ENCODE results near the gene TM9SF1.
"Not testable (repeated sequence)": the region's sequence is repeated elsewhere in the genome, so short reads cannot be mapped to it uniquely, and the experiment has no call there.

Gene TM9SF1

DNA sequence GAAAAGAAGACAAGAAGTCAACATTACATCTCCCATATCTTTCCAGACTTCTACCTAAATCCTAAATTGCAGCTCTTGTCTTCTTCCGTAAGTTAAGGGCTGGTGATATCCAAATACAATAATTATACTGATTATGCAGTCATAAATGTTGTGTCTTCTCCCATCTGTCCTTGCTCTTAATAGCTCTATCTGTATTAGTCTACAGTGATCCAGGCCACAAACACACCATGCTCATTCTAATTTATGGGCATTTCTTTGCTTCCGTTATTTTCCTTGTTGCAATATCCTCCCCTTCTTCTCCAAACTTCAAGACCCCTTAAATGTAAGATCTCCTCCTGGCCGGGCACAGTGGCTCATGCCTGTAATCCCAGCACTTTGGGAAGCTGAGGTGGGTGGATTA lies 24.3 kb upstream of the TM9SF1 start:
- H3K4me3 ChIP-seq (ENCODE audit: low read depth, low read length) = no peak overlapping the region
- TF ChIP-seq, protein P1, sequence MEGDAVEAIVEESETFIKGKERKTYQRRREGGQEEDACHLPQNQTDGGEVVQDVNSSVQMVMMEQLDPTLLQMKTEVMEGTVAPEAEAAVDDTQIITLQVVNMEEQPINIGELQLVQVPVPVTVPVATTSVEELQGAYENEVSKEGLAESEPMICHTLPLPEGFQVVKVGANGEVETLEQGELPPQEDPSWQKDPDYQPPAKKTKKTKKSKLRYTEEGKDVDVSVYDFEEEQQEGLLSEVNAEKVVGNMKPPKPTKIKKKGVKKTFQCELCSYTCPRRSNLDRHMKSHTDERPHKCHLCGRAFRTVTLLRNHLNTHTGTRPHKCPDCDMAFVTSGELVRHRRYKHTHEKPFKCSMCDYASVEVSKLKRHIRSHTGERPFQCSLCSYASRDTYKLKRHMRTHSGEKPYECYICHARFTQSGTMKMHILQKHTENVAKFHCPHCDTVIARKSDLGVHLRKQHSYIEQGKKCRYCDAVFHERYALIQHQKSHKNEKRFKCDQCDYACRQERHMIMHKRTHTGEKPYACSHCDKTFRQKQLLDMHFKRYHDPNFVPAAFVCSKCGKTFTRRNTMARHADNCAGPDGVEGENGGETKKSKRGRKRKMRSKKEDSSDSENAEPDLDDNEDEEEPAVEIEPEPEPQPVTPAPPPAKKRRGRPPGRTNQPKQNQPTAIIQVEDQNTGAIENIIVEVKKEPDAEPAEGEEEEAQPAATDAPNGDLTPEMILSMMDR (IDR thresholded peaks at IDR 0.05; ENCODE audit: insufficient read depth, low read depth, low read length, missing control alignments) = no peak
- no peak for DNase-seq (ENCODE audit: low read depth)

DNA sequence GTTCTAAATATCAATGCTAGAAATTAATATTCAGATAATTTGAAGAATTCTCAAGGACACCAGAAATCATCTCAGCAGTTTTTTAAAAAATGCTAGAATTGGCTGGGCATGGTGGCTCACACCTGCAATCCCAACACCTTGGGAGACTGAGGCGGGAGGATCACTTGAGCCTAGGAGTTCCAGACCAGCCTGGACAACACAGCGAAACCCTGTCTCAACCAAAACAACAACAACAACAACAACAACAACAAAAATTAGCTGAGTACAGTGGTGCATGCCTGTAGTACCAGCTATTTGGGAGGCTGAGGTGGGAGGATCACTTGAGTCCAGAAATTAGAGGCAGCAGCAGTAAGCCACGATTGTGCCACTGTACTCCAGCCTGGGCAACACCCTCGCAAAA lies 23.8 kb upstream of the TM9SF1 start:
- TF ChIP-seq, protein P1 (IDR thresholded peaks at IDR 0.05; ENCODE audit: insufficient read depth, low read depth, low read length, missing control alignments) = no peak
- H3K4me3 ChIP-seq (ENCODE audit: low read depth, low read length) = no peak overlapping the region
- no peak for DNase-seq (ENCODE audit: low read depth)

DNA sequence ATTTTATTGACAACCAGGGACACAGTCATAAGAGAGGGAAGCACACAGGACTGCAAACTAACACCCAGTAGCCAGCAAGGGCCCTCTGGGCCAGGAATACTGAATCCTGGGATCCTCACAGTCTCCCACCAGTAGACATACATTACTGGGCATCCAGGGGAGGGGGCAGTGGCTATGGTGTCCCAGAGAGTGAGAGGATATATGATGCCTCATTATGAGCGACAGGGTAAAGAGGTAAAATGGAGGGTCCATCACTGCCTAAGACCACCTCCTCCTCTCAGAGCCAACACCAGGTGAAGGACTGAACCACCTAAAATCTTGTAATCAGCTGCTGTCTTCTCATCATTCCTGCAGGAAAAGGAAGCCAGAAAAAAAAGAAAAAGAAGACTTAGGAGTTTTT lies 21.6 kb upstream of the TM9SF1 start:
- not testable (repeated sequence) for DNase-seq (ENCODE audit: low read depth); H3K4me3 ChIP-seq (ENCODE audit: low read depth, low read length)

GRCh38 chr14:24216345-24216699 lies 21.1 kb upstream of the TM9SF1 start:
- TF ChIP-seq, protein P1 (IDR thresholded peaks at IDR 0.05; ENCODE audit: insufficient read depth, low read depth, low read length, missing control alignments) = no peak
- H3K4me3 ChIP-seq (ENCODE audit: low read depth, low read length) = no peak overlapping the region
- DNase-seq (ENCODE audit: low read depth) = no peak

- TF ChIP-seq, protein P1 (IDR thresholded peaks at IDR 0.05; ENCODE audit: insufficient read depth, low read depth, low read length, missing control alignments) = peak; percentile 84
- peak within 1 kb of the TSS; percentile 74 for H3K4me3 ChIP-seq (ENCODE audit: low read depth, low read length)
- peak; percentile 94 for DNase-seq (ENCODE audit: low read depth)
These were observed 20.5 kb upstream of the TM9SF1 start, which contains the start of gene MDP1 for GRCh38 chr14:24215495-24216344. Gene MDP1 (minus strand): TSS chr14:24216066. CDS start chr14:24215955, 111 bp downstream.

DNA sequence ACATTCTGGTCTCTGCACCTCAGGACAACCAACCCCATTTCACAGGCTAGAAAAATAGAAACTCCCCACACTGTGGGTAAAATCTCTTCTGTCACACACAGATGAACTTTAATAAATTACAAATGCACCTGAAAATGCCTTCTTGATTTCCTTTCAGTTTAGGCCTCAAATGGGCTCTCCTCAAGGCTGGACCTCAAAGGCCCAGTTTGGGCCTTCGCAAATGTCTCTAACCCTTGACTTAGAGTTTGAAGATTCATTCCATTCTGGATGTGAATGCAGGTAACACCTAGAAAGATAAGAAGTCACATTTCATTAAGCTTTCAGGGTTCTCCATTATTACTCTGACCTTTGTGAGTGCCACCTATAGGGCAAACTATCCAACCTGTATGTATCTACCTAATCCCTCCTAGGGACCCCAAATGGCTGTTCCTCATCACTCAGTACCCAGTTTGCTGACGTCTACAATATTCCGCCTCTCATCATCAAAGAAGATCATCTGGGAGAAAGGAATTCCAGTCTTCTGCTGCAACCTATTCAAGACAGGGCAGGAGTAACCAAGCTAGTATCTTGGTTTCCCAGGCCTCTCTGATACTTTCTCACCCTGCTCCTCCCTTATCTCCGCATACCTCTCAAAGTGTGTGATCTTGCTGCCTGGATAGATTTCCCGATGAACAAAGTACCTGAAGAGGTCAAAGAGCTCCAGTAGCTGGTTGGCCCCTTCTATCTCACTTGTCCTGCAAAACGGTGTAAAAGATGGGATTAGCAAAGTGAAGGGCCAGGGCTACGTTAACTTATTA lies 18.8 kb upstream of the TM9SF1 start:
- no peak for DNase-seq (ENCODE audit: low read depth)
- peak overlapping the region; percentile 57 for H3K4me3 ChIP-seq (ENCODE audit: low read depth, low read length)
- TF ChIP-seq, protein P1 (IDR thresholded peaks at IDR 0.05; ENCODE audit: insufficient read depth, low read depth, low read length, missing control alignments) = no peak

All from GM12865 (cell line).